Effector memory CD8-positive, alpha-beta T cell (primary cell): ENCODE results near the gene EFHD2.
A peak's percentile ranks its signal among the peaks of the same experiment; 100 is the strongest.
"Not testable (repeated sequence)": the region's sequence is repeated elsewhere in the genome, so short reads cannot be mapped to it uniquely, and the experiment has no call there.

Experiments used
- ATAC-seq: fragments of 150-1000 bp; cut with Tn5 transposase; replicated peaks from 2 replicates; pipeline ENCODE4 v1.10.0; 2021; ENCODE audit warnings: mild to moderate bottlenecking, moderate library complexity
- DNase-seq, 3 experiments: peaks; one replicate each; pipeline ENCODE4 v3.0.0; 2021
- H3K27ac Mint-ChIP-seq, 2 donors: one replicate each; pipeline ENCODE4 v1.8.0; 2022; ENCODE audit warnings: mild to moderate bottlenecking in 2 of 2, mixed read lengths in 2 of 2, moderate library complexity in 2 of 2
- H3K27me3 Mint-ChIP-seq, 2 donors: one replicate each; pipeline ENCODE4 v1.8.0; 2022; ENCODE audit warnings: mixed read lengths in 2 of 2
- H3K36me3 Mint-ChIP-seq: one replicate; pipeline ENCODE4 v1.8.0; 2022; ENCODE audit warnings: mild to moderate bottlenecking, moderate library complexity, mixed read lengths; ENCODE audit not compliant: insufficient read depth
- H3K4me1 Mint-ChIP-seq, 2 donors: one replicate each; pipeline ENCODE4 v1.8.0; 2022; ENCODE audit warnings: low read depth in 2 of 2, mixed read lengths in 2 of 2
- H3K4me3 Mint-ChIP-seq, 2 donors: one replicate each; pipeline ENCODE4 v1.8.0; 2022; ENCODE audit warnings: mild to moderate bottlenecking in 2 of 2, mixed read lengths in 2 of 2, moderate library complexity in 2 of 2
- H3K9me3 Mint-ChIP-seq, 2 donors: one replicate each; pipeline ENCODE4 v1.8.0; 2022; ENCODE audit warnings: mixed read lengths in 2 of 2

The EFHD2 gene

DNA sequence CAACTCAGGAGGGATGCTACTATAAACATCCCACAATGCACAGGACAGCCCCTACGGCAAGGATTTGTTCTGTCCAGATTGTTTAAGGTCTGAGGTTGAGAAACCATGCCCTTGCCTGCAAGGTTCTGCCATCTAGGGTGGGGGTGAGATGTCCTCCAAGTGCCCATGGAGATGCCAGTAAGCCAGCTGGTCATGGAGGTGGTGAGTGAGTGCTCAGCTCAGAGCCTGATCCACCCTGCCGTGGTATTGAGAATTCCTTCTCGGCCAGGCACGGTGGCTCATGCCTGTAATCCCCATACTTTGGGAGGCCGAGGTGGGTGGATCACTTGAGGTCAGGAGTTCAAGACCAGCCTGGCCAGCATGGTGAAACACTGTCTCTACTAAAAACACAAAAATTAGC is 15.3 kb downstream of the EFHD2 start:
- H3K4me3 Mint-ChIP-seq = peak overlapping the region in 1 of 2 donors; percentile 44
- H3K36me3 Mint-ChIP-seq = peaks cover 99% of the 10 kb centered on the region
- H3K9me3 Mint-ChIP-seq = no peaks in the 10 kb centered on the region
- ATAC-seq = no peak
- DNase-seq = no peak
- H3K27ac Mint-ChIP-seq = peak overlapping the region; percentile 93 to 97
- peaks cover 40 to 47% of the 10 kb centered on the region in 2 donors for H3K4me1 Mint-ChIP-seq
- no peaks in the 10 kb centered on the region for H3K27me3 Mint-ChIP-seq

DNA sequence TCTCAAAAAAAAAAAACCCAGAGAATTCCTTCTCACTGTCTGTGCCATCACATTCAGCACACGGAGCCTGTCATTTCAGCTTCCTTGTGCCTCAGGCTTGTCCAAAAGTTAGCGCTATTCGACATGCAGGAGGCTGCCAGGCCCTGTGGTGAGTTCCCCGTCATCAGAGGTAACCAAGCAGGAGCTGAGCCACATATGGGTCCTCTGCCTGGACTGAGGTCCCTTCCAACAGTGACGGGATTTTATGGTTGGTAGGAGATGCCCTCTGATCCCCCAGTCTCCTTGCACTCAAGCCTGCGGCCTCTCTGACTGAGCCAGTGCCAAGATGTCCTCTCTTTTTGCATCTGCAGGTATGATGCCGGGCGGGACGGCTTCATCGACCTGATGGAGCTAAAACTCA is 15.8 kb downstream of the EFHD2 start:
- Mint-ChIP-seq H3K36me3 (peaks cover 100% of the 10 kb centered on the region), H3K27ac (peak overlapping the region; percentile 93 to 97), H3K9me3 (no peaks in the 10 kb centered on the region), H3K4me3 (peak overlapping the region in 1 of 2 donors; percentile 70), H3K4me1 (peaks cover 38 to 46% of the 10 kb centered on the region in 2 donors), H3K27me3 (no peaks in the 10 kb centered on the region)
- DNase-seq (no peak), ATAC-seq (no peak)

DNA sequence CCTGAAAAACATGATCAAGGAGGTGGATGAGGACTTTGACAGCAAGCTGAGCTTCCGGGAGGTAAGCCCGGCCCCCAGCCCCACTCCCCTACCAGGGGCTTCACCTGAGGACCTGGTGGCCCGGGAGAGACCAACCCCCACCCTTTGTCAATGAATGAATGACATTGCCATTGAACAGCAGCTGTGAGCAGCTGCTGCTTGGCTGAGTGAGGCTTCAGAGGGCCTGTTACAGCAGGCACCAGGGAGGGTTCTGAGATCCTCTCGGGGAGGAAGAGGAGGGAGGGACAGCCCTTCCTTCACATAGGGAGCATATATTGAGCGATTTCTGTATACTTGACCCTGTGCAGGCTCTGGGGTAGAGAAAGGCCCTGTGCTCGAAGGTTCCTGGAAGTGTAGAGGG is 16.3 kb downstream of the EFHD2 start:
- no peaks in the 10 kb centered on the region for H3K9me3 Mint-ChIP-seq

DNA sequence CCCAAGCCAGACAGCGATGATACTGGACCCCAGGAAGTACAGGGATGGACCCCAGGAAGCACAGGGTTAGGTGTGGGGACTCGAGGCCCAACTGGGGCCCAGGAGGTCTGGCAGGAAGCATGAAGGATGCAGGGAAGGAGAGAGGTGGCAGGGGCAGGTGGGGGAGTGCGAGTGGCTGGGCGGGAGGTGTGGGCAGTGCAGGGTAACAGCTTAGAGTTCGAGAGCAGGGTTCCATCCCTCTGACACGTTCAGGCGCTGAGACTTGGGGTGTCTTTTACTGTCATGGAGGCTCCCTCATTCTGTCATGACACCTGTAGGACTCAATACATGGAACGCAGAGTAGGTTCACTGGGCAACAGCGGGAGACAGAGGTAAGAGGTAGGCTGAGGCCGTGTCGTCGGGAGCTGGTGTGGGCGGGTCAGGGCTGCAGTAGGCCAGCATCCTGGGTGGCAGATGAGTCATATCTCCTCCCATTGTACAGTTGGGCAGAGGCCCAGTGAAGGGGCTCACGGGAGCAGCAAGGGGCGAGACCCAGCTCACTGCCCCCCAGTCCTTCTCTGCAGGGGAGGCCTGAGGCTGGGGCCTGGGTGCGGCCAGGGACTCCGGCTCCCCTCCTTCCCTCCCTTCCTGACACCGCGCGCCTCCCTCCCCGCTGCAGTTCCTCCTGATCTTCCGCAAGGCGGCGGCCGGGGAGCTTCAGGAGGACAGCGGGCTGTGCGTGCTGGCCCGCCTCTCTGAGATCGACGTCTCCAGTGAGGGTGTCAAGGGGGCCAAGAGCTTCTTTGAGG is 17.0 kb downstream of the EFHD2 start:
- Mint-ChIP-seq H3K4me1 (peaks cover 30 to 37% of the 10 kb centered on the region in 2 donors), H3K4me3 (peak overlapping the region; percentile 20 to 70), H3K36me3 (peaks cover 100% of the 10 kb centered on the region), H3K9me3 (no peaks in the 10 kb centered on the region), H3K27ac (peak overlapping the region; percentile 93 to 97), H3K27me3 (no peaks in the 10 kb centered on the region)
- ATAC-seq (no peak), DNase-seq (no peak)

More for the DNA sequence above, 16.3 kb downstream of the EFHD2 start:
- H3K27ac Mint-ChIP-seq = peak overlapping the region; percentile 93 to 97
- H3K4me3 Mint-ChIP-seq = peak overlapping the region; percentile 20 to 70
- no peak for ATAC-seq
- peaks cover 36 to 45% of the 10 kb centered on the region in 2 donors for H3K4me1 Mint-ChIP-seq
- H3K36me3 Mint-ChIP-seq = peaks cover 100% of the 10 kb centered on the region
- H3K27me3 Mint-ChIP-seq = no peaks in the 10 kb centered on the region
- DNase-seq = no peak

DNA sequence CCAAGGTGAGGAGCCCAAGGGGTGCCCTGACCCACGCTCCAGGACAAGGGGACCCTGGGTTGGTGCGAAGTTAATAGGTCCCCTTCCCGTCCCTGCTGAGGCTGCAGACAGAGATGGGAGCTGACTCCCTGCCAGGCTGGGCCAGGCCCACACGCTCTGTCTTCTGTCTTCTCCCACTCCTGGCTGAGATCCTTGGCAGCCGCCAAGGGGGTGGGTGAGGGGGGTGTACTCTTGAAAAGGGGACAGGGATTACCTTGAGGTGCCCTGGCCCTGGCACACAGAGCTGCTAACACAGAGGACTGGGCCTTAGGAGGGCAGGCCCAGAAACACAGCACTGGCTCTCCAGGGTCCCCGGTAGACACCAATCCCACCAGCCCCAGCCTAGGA is 17.6 kb downstream of the EFHD2 start:
- H3K36me3 Mint-ChIP-seq = peaks cover 100% of the 10 kb centered on the region
- H3K9me3 Mint-ChIP-seq = no peaks in the 10 kb centered on the region
- no peaks in the 10 kb centered on the region for H3K27me3 Mint-ChIP-seq
- ATAC-seq = no peak
- peak overlapping the region in 1 of 2 donors; percentile 70 for H3K4me3 Mint-ChIP-seq
- peaks cover 29 to 35% of the 10 kb centered on the region in 2 donors for H3K4me1 Mint-ChIP-seq
- DNase-seq = no peak
- peak overlapping the region; percentile 93 to 97 for H3K27ac Mint-ChIP-seq

DNA sequence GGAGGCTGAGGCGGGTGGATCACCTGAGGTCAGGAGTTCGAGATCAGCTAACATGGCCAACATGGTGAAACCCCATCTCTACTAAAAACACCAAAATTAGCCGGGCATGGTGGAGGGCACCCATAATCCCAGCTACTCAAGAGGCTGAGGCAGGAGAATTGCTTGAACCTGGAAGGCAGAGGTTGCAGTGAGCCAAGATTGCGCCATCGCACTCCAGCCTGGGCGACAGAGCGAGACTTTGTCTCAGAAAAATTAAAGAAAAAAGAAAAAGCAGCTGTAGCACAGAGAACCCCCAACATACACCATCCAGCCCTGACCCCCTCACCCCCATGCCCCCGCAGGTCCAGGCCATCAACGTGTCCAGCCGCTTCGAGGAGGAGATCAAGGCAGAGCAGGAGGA is 18.6 kb downstream of the EFHD2 start:
- peak overlapping the region in 1 of 2 donors; percentile 57 for H3K4me3 Mint-ChIP-seq
- peak overlapping the region; percentile 87 to 97 for H3K27ac Mint-ChIP-seq
- peaks cover 26 to 35% of the 10 kb centered on the region in 2 donors for H3K4me1 Mint-ChIP-seq
- not testable (repeated sequence) for ATAC-seq, H3K9me3 Mint-ChIP-seq, DNase-seq, H3K27me3 Mint-ChIP-seq
- peaks cover 100% of the 10 kb centered on the region for H3K36me3 Mint-ChIP-seq

DNA sequence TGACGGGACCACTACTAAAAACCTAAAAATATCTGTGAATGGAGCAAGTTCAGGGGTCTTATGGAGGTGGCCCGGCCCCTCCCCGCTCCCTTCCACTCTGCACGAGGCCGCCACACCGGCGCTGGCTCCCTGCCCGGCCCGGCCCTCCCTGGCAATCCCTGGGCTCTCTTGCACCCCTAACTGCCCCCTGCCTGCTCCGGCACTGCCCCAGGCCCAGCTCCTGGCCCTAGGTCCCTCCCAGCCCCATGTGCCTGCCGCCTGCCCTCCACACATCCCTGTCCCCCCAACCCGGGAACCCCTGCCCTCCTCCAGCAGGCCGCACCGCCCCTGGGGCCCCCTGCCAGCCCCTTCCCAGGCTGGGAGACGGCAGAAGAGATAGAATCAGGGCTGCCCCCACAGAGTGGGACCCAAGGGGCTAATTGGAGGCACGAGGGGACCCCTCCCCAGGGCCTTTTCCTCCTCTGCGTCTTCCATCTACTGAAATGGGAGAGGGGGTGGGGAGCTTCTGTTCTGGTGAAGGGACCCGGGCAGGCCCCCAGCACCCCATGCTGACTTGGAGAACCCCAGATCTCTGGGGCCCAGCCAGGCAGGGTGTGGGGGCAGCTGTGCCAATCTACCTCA is 19.2 kb downstream of the EFHD2 start:
- peak overlapping the region in 1 of 2 donors; percentile 57 for H3K4me3 Mint-ChIP-seq
- no peaks in the 10 kb centered on the region for H3K9me3 Mint-ChIP-seq
- DNase-seq (no peak), ATAC-seq (no peak)
- no peaks in the 10 kb centered on the region for H3K27me3 Mint-ChIP-seq
- peaks cover 100% of the 10 kb centered on the region for H3K36me3 Mint-ChIP-seq
- peaks cover 23 to 33% of the 10 kb centered on the region in 2 donors for H3K4me1 Mint-ChIP-seq
- peak overlapping the region; percentile 62 to 97 for H3K27ac Mint-ChIP-seq

DNA sequence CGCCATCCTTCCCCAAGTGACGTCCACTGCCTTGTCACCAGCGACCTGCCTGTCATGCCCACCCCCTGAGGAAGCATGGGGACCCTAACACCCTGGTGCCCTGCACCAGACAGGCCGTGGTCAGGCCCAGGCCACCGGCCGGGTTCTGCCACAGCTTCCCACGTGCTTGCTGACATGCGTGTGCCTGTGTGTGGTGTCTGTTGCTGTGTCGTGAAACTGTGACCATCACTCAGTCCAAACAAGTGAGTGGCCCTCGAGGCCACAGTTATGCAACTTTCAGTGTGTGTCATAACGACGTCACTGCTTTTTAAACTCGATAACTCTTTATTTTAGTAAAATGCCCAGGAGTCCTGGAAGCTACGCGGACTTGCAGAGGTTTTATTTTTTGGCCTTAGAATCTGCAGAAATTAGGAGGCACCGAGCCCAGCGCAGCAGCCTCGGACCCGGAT is 20.0 kb downstream of the EFHD2 start:
- Mint-ChIP-seq H3K27me3 (no peaks in the 10 kb centered on the region), H3K36me3 (peaks cover 99% of the 10 kb centered on the region), H3K4me1 (peaks cover 15 to 27% of the 10 kb centered on the region in 2 donors), H3K4me3 (peak overlapping the region in 1 of 2 donors; percentile 54), H3K9me3 (no peaks in the 10 kb centered on the region), H3K27ac (peak overlapping the region; percentile 62 to 97)
- no peak for ATAC-seq
- no peak for DNase-seq

DNA sequence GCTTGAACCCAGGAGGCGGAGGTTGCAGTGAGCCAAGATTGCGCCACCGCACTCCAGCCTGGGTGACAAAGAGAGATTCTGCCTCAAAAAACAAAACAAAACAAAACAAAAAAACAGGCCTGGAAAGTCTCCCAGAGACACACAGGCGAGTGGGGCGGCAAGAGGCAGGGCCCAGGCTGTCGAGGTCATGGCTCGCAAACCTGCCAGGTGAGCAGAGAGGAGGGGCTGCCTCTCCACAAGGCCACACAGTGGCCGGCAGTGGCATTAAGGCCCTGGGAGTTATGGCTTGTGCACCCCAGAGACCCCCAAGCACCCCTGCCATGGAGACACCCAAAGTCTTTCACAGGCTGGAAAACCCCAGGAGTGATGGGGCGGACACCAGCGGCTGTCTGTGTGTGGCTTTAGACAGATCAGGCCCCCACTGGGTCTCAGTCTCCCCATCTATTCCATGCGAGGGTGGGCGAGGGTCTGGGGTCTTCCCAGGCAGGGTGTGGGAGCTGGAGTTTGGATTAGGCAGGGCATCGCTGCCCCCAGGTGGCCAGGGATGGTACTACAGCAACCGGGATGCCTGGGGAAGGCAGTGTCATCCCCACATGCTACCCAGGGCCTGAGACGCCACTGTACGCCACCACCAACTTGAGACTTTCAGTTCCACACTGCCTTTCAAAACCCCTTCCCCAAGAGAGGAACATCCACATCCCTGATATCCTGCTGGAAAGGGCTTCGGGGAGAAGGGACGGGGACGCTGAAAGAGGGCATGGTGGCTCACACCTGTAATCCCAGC is 21.3 kb downstream of the EFHD2 start:
- peak overlapping the region in 1 of 2 donors; percentile 54 for H3K4me3 Mint-ChIP-seq
- ATAC-seq (peak; percentile 60), DNase-seq (peak; percentile 79 to 83 (median 79))
- H3K9me3 Mint-ChIP-seq = no peaks in the 10 kb centered on the region
- peaks cover 11 to 20% of the 10 kb centered on the region in 2 donors for H3K4me1 Mint-ChIP-seq
- peak overlapping the region; percentile 64 to 97 for H3K27ac Mint-ChIP-seq
- no peaks in the 10 kb centered on the region for H3K27me3 Mint-ChIP-seq
- peaks cover 98% of the 10 kb centered on the region for H3K36me3 Mint-ChIP-seq

DNA sequence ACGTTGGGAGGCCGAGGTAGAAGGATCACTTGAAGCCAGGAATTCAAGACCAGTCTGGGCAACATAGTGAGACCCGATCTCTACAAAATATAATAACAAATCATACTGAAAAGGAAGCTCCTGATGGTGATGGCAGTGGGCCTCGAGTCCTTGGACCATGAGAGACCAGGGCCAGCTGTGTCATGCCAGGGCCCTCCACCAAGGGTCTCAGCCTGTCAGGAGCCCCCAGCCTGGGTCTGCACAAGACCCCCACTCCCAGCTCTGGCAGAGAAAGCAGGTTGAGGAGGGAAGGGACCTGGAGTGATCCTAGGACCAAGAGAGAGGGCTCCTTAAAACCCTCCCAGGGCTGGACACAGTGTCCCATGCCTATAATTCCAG is 21.9 kb downstream of the EFHD2 start:
- Mint-ChIP-seq H3K4me3 (peak overlapping the region in 1 of 2 donors; percentile 54), H3K4me1 (peaks cover 5 to 15% of the 10 kb centered on the region in 2 donors), H3K27me3 (no peaks in the 10 kb centered on the region), H3K36me3 (peaks cover 97% of the 10 kb centered on the region), H3K9me3 (no peaks in the 10 kb centered on the region), H3K27ac (peak overlapping the region; percentile 64 to 97)
- ATAC-seq (no peak), DNase-seq (no peak)

DNA sequence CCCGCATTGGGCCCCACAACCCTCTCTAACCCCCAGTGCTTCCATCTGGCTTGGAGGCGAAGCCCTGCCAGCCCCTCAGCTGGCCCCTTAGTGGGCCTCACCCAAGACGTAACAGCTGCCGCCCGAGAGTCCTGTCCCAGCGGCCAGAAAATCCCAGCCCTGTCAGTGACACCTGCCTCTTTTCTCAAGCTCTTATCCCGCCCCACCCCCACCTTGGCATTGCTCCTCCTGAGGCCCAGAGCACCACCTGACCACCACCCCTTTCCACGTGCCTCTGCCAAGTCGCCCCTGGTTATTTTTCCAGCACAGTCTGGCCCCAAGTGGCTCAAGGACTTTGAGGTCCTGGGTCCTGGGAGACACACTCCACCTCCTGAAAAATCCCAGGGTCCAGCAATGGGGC is 22.6 kb downstream of the EFHD2 start:
- peaks cover 3 to 13% of the 10 kb centered on the region in 2 donors for H3K4me1 Mint-ChIP-seq
- DNase-seq (no peak), ATAC-seq (no peak)
- no peaks in the 10 kb centered on the region for H3K9me3 Mint-ChIP-seq
- H3K4me3 Mint-ChIP-seq = peak overlapping the region in 1 of 2 donors; percentile 54
- no peaks in the 10 kb centered on the region for H3K27me3 Mint-ChIP-seq
- H3K36me3 Mint-ChIP-seq = peaks cover 97% of the 10 kb centered on the region
- peak overlapping the region; percentile 64 to 97 for H3K27ac Mint-ChIP-seq

DNA sequence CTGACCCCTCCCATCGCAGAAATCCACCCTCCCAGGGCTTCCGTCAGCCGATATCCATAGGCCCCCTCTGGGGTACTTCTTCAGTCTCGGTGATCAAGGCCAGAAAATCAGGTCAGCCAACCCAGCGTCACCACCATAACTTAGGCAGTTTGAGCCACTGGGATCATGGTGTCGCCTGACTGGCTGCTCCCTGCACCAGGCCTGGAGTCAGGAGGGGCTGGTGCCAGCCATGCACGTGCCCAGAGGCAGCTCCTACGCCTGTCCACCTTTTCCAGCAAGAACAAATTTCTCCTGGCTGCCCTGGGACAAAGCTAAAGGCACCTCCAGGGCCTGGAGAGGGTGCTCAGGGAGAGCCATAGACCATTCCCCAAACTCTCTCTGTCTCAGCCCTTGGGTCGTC is 23.8 kb downstream of the EFHD2 start:
- peaks cover 92% of the 10 kb centered on the region for H3K36me3 Mint-ChIP-seq
- H3K9me3 Mint-ChIP-seq = no peaks in the 10 kb centered on the region
- H3K27ac Mint-ChIP-seq = peak overlapping the region; percentile 64 to 97
- DNase-seq (no peak), ATAC-seq (no peak)
- H3K27me3 Mint-ChIP-seq = no peaks in the 10 kb centered on the region
- peaks cover 0 to 9% of the 10 kb centered on the region in 2 donors for H3K4me1 Mint-ChIP-seq
- peak overlapping the region in 1 of 2 donors; percentile 29 for H3K4me3 Mint-ChIP-seq

DNA sequence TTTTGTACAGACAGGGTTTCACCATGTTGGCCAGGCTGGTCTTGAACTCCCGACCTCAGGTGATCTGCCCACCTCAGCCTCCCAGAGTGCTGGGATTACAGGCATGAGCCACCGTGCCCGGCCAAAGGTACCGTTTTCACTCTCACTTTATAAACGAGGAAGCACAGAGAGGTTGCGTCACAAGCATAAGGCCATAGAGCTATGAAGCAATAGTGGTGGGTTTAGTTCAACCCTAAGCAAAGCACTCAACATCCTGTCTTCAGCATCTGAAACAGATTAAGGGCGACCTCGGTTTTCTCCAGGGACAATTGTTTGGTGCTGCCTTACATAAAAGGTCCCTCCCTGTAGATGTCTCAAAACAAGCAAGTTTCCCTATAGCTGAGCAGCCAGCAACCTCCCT is 25.1 kb downstream of the EFHD2 start:
- not testable (repeated sequence) for H3K27me3 Mint-ChIP-seq, H3K4me3 Mint-ChIP-seq, DNase-seq, H3K4me1 Mint-ChIP-seq, H3K9me3 Mint-ChIP-seq
- Mint-ChIP-seq H3K36me3 (peaks cover 85% of the 10 kb centered on the region), H3K27ac (peak overlapping the region in 1 of 2 donors; percentile 97)
- ATAC-seq = peak; percentile 6
